OCI-LY3 (cell line): Measurements from ENCODE around the gene CFAP157.

ENCODE experiments used
- H2AFZ ChIP-seq: fragments of 200-600, 300-600 bp; shearing (Covaris generic); 2 replicates; pipeline ENCODE4 v1.6.0; 2014; ENCODE audit warnings: antibody characterized with exemption, low read depth, low read length
- H3K27ac ChIP-seq: fragments of 200-600, 300-600 bp; sonication (generic); 2 replicates; pipeline ENCODE4 v1.5.1; 2014; ENCODE audit warnings: mild to moderate bottlenecking, low read length, moderate library complexity, mixed read lengths
- H3K27me3 ChIP-seq: fragments of 200-600, 300-600 bp; sonication (generic); 2 replicates; pipeline ENCODE4 v1.6.1; 2014; ENCODE audit warnings: low read depth, low read length, mixed read lengths
- H3K36me3 ChIP-seq: fragments of 200-600, 300-600 bp; sonication (generic); replicated peaks from 2 replicates; pipeline ENCODE3; 2014; ENCODE audit warnings: low read depth, low read length, mixed read lengths
- H3K4me1 ChIP-seq: fragments of 300-600, 200-600 bp; sonication (generic); 2 replicates; pipeline ENCODE4 v1.6.1; 2014; ENCODE audit warnings: low read length, mixed read lengths
- H3K4me2 ChIP-seq: fragments of 200-600, 300-600 bp; sonication (generic); 2 replicates; pipeline ENCODE4 v1.6.1; 2014; ENCODE audit warnings: low read length, mixed read lengths
- H3K4me3 ChIP-seq: fragments of 300-600, 200-600 bp; sonication (generic); 2 replicates; pipeline ENCODE4 v1.5.1; 2014; ENCODE audit warnings: antibody characterized with exemption, mild to moderate bottlenecking, low read length, moderate library complexity
- H3K79me2 ChIP-seq: fragments of 300-600, 200-600 bp; shearing (Covaris generic); 2 replicates; pipeline ENCODE4 v1.6.1; 2014; ENCODE audit warnings: mild to moderate bottlenecking, low read length, mixed read lengths
- H3K9ac ChIP-seq: fragments of 300-600, 200-600 bp; shearing (Covaris generic); 2 replicates; pipeline ENCODE4 v1.6.0; 2014; ENCODE audit warnings: mild to moderate bottlenecking, low read length, moderate library complexity
- H3K9me3 ChIP-seq: fragments of 200-600, 300-600 bp; shearing (Covaris generic); 2 replicates; pipeline ENCODE4 v1.6.1; 2014; ENCODE audit warnings: low read length, mixed read lengths; ENCODE audit not compliant: insufficient read depth
- H4K20me1 ChIP-seq: fragments of 200-600, 300-600 bp; sonication (generic); 2 replicates; pipeline ENCODE4 v1.6.1; 2016; ENCODE audit warnings: low read length, mixed read lengths; ENCODE audit not compliant: insufficient read depth
- EZH2phosphoT487 ChIP-seq: fragments of 200-600 bp; shearing (Covaris generic); IDR thresholded peaks from 2 replicates; pipeline ENCODE4 v1.6.1; 2018; ENCODE audit warnings: antibody characterized with exemption, mixed run types, low read depth
- TF ChIP-seq, protein P1 (sequence below): fragments of 200-600, 300-600 bp; sonication (generic); IDR thresholded peaks from 2 replicates; pipeline ENCODE4 v1.5.1; 2014; ENCODE audit warnings: antibody characterized with exemption, low read length, low read depth

CFAP157 gene

GRCh38 chr9:127710204-127710783 lies 3.5 kb downstream of the CFAP157 start:
- TF ChIP-seq EZH2phosphoT487, result no peak
- TF ChIP-seq, protein P1, sequence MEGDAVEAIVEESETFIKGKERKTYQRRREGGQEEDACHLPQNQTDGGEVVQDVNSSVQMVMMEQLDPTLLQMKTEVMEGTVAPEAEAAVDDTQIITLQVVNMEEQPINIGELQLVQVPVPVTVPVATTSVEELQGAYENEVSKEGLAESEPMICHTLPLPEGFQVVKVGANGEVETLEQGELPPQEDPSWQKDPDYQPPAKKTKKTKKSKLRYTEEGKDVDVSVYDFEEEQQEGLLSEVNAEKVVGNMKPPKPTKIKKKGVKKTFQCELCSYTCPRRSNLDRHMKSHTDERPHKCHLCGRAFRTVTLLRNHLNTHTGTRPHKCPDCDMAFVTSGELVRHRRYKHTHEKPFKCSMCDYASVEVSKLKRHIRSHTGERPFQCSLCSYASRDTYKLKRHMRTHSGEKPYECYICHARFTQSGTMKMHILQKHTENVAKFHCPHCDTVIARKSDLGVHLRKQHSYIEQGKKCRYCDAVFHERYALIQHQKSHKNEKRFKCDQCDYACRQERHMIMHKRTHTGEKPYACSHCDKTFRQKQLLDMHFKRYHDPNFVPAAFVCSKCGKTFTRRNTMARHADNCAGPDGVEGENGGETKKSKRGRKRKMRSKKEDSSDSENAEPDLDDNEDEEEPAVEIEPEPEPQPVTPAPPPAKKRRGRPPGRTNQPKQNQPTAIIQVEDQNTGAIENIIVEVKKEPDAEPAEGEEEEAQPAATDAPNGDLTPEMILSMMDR, result no peak
- no peak overlapping the region for H3K4me2 ChIP-seq

DNA sequence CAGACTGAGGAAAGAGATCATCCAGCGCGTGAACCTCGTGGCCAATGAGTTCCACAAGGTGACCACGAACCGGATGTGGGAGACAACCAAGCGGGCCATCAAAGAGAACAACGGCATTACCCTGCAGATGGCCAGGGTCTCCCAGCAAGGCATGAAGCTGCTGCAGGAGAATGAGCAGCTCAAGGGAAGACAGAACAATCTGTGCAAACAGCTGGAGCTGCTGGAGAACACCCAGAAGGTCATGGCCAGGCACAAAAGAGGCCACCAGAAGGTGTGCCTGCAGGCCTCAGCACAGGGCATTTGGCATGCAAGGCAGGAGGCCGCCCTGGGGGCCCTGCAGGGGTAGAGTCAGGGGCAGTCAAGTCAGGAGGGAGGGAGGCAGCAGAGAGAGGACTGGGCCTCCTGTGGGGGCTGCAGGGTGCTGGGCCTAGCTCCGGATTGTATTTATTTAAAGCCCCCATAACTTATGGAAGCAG lies 4.5 kb downstream of the CFAP157 start:
- no peak overlapping the region for H2AFZ ChIP-seq
- H3K4me1 ChIP-seq, result peaks cover 7% of the 10 kb centered on the region
- H3K27me3 ChIP-seq, result no peaks in the 10 kb centered on the region
- no peak overlapping the region for H3K4me3 ChIP-seq
- H3K4me2 ChIP-seq, result no peak overlapping the region
- no peak overlapping the region for H3K27ac ChIP-seq
- H3K9ac ChIP-seq, result no peak overlapping the region
- H3K79me2 ChIP-seq, result no peaks in the 10 kb centered on the region
- H3K36me3 ChIP-seq, result no peaks in the 10 kb centered on the region
- H4K20me1 ChIP-seq, result no peaks in the 10 kb centered on the region; the same call in 1 of the 2 replicates
- TF ChIP-seq, protein P1, result no peak
- no peak for TF ChIP-seq EZH2phosphoT487
- no peaks in the 10 kb centered on the region for H3K9me3 ChIP-seq

More at GRCh38 chr9:127710204-127710783, 3.5 kb downstream of the CFAP157 start:
- H3K27ac ChIP-seq, result no peak overlapping the region
- no peaks in the 10 kb centered on the region for H3K27me3 ChIP-seq
- no peak overlapping the region for H3K9ac ChIP-seq
- H3K4me3 ChIP-seq, result no peak overlapping the region
- no peak overlapping the region for H2AFZ ChIP-seq
- H3K4me1 ChIP-seq, result peaks cover 4% of the 10 kb centered on the region
- no peaks in the 10 kb centered on the region; the same call in 1 of the 2 replicates for H4K20me1 ChIP-seq
- no peaks in the 10 kb centered on the region for H3K9me3 ChIP-seq
- no peaks in the 10 kb centered on the region for H3K79me2 ChIP-seq
- H3K36me3 ChIP-seq, result no peaks in the 10 kb centered on the region

- no peaks in the 10 kb centered on the region for H3K36me3 ChIP-seq
- H3K4me1 ChIP-seq, result peaks cover 8% of the 10 kb centered on the region
- no peak overlapping the region for H3K27ac ChIP-seq
- no peaks in the 10 kb centered on the region for H3K9me3 ChIP-seq
- H3K27me3 ChIP-seq, result no peaks in the 10 kb centered on the region
- no peak overlapping the region for H3K9ac ChIP-seq
- H2AFZ ChIP-seq, result no peak overlapping the region
- no peak overlapping the region for H3K4me3 ChIP-seq
- H3K79me2 ChIP-seq, result no peaks in the 10 kb centered on the region
- H4K20me1 ChIP-seq, result no peaks in the 10 kb centered on the region; the same call in 1 of the 2 replicates
- TF ChIP-seq, protein P1, result no peak
- TF ChIP-seq EZH2phosphoT487, result no peak
- H3K4me2 ChIP-seq, result no peak overlapping the region
Measured at GRCh38 chr9:127711831-127712274, 5.1 kb downstream of the CFAP157 start.

- Histone ChIP-seq H3K9me3 (no peaks in the 10 kb centered on the region), H3K79me2 (no peaks in the 10 kb centered on the region), H2AFZ (no peak overlapping the region), H3K4me2 (no peak overlapping the region), H3K36me3 (no peaks in the 10 kb centered on the region), H3K27ac (no peak overlapping the region), H3K4me1 (peaks cover 8% of the 10 kb centered on the region), H3K4me3 (no peak overlapping the region), H3K27me3 (no peaks in the 10 kb centered on the region), H3K9ac (no peak overlapping the region), H4K20me1 (no peaks in the 10 kb centered on the region; the same call in 1 of the 2 replicates)
- TF ChIP-seq, protein P1, result no peak
- no peak for TF ChIP-seq EZH2phosphoT487
Measured at GRCh38 chr9:127712371-127712770, 5.6 kb downstream of the CFAP157 start.
